ENCODE results near the gene SLC39A2. TPM values are rescaled to one million over a fixed set of nuclear protein-coding genes. Genes with fewer than 3 reads are reported as not detected.
A peak's percentile ranks its signal among the peaks of the same experiment; 100 is the strongest.
"Not testable (repeated sequence)": the region's sequence is repeated elsewhere in the genome, so short reads cannot be mapped to it uniquely, and the experiment has no call there.

The SLC39A2 gene, protein sequence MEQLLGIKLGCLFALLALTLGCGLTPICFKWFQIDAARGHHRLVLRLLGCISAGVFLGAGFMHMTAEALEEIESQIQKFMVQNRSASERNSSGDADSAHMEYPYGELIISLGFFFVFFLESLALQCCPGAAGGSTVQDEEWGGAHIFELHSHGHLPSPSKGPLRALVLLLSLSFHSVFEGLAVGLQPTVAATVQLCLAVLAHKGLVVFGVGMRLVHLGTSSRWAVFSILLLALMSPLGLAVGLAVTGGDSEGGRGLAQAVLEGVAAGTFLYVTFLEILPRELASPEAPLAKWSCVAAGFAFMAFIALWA
- total RNA-seq (not detected in 2 replicates), polyA plus RNA-seq (0.06 TPM in 1 of 2 replicates, not detected in the other), polyA minus RNA-seq (not detected in 2 replicates), Bru-seq, nascent RNA (percentile 16 among the genes with signal in this experiment), BruChase-seq, experiment 1, labeled RNA remaining after a 6-hour chase (percentile 16 among the genes with signal in this experiment), BruChase-seq, experiment 2, labeled RNA remaining after a 2-hour chase (percentile 16 among the genes with signal in this experiment)
- not detected in 2 replicates for polyA plus RNA-seq (2011; cell fraction: cytosol; rRNA removed)
- polyA plus RNA-seq (2011; cell fraction: nucleus; rRNA removed): 0.16 TPM in 1 of 2 replicates, not detected in the other
- not detected in 2 replicates for polyA plus RNA-seq (2012)
- not detected for polyA minus RNA-seq (2011; cell fraction: cytosol; rRNA and poly(A)+ RNA removed)
- polyA minus RNA-seq (2011; cell fraction: nucleus; rRNA and poly(A)+ RNA removed): not detected in 2 replicates
- long read RNA-seq: 0 reads

GRCh38 chr14:20998674-20999366, at the start of gene SLC39A2:
Gene SLC39A2, plus strand, starts transcription at chr14:20999293. Its CDS starts 154 bp downstream, at chr14:20999447.
- Histone ChIP-seq H3K27me3 (ENCODE audit: control insufficient read depth in 2 of 2, insufficient read depth in 2 of 2, low read length in 2 of 2) (no peaks in the 10 kb centered on the region), H3K79me2 (ENCODE audit: control insufficient read depth, insufficient read depth, low read length) (no peaks in the 10 kb centered on the region), H3K36me3 (ENCODE audit: control insufficient read depth in 2 of 2, extremely low read depth in 1 of 2, insufficient read depth in 2 of 2, low read length in 2 of 2) (peaks cover 14 to 17% of the 10 kb centered on the region in 2 experiments), H3K9ac (replicated peaks; ENCODE audit: extremely low read depth, insufficient read depth, low read length) (no peak within 1 kb of the TSS), H3K27ac (ENCODE audit: insufficient read depth, low read depth, low read length) (no peak within 1 kb of the TSS), H4K20me1 (replicated peaks; ENCODE audit: control insufficient read depth, extremely low read depth, insufficient read depth, low read length) (no peaks in the 10 kb centered on the region), H3K4me3 (replicated peaks in 1 of 3; ENCODE audit: insufficient read depth in 1 of 3, low read depth in 1 of 3, low read length in 3 of 3) (no peak within 1 kb of the TSS), H3K9me3 (replicated peaks; ENCODE audit: control insufficient read depth, insufficient read depth, low read length) (no peaks in the 10 kb centered on the region), H2AFZ (ENCODE audit: low read depth, low read length) (no peak within 1 kb of the TSS), H3K9me1 (replicated peaks; ENCODE audit: control insufficient read depth, extremely low read depth, insufficient read depth, low read length) (no peaks in the 10 kb centered on the region), H3K4me1 (ENCODE audit: control insufficient read depth, extremely low read depth, insufficient read depth, low read length) (no peaks in the 10 kb centered on the region), H3K4me2 (ENCODE audit: insufficient read depth, low read length) (no peak within 1 kb of the TSS)
- ChIA-PET POLR2A (no interaction called here), CTCF (interaction anchor here (1.0 to 3.4 kb wide), 5 partner anchors 16 to 141 kb away, joined by 3 to 23 read pairs (median 5); no protein-coding TSS in a partner anchor)
- FAIRE-seq (no peak), DNase-seq (ENCODE audit: low read depth, low spot score) (no peak)
- TF ChIP-seq, protein P1, sequence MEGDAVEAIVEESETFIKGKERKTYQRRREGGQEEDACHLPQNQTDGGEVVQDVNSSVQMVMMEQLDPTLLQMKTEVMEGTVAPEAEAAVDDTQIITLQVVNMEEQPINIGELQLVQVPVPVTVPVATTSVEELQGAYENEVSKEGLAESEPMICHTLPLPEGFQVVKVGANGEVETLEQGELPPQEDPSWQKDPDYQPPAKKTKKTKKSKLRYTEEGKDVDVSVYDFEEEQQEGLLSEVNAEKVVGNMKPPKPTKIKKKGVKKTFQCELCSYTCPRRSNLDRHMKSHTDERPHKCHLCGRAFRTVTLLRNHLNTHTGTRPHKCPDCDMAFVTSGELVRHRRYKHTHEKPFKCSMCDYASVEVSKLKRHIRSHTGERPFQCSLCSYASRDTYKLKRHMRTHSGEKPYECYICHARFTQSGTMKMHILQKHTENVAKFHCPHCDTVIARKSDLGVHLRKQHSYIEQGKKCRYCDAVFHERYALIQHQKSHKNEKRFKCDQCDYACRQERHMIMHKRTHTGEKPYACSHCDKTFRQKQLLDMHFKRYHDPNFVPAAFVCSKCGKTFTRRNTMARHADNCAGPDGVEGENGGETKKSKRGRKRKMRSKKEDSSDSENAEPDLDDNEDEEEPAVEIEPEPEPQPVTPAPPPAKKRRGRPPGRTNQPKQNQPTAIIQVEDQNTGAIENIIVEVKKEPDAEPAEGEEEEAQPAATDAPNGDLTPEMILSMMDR (IDR thresholded peaks at IDR 0.05; ENCODE audit: extremely low read depth in 1 of 2, insufficient read depth in 1 of 2, low read depth in 1 of 2, low read length in 2 of 2): no peak
- TF ChIP-seq POLR2AphosphoS5 (IDR thresholded peaks at IDR 0.05; ENCODE audit: insufficient read depth, low read depth, low read length) (no peak), JUN (IDR thresholded peaks at IDR 0.05; ENCODE audit: borderline replicate concordance, insufficient read depth, insufficient read length, low read depth) (no peak), FOS (IDR thresholded peaks at IDR 0.05; ENCODE audit: borderline replicate concordance, insufficient read depth, low read length) (no peak), GATA2 (IDR thresholded peaks at IDR 0.05; ENCODE audit: insufficient read depth, insufficient read length, low read depth, low read length) (no peak), POLR2A (IDR thresholded peaks at IDR 0.05; ENCODE audit: low read depth, low read length) (no peak), EZH2 (IDR thresholded peaks at IDR 0.05; ENCODE audit: borderline replicate concordance, low read depth, low read length, severe bottlenecking) (no peak), MYC (IDR thresholded peaks at IDR 0.05; ENCODE audit: low read depth, low read length) (no peak), MAX (IDR thresholded peaks at IDR 0.05; ENCODE audit: insufficient read depth, insufficient read length) (no peak)
- intact Hi-C loops (cut with micrococcal nuclease): no loop called here
- dilution Hi-C loops (cut with MboI; ENCODE audit: extremely low pct_ligation_motif_present, low sequenced_read_pairs): no loop called here
- BruUV-seq (replicated peaks): no TSS peak

DNA sequence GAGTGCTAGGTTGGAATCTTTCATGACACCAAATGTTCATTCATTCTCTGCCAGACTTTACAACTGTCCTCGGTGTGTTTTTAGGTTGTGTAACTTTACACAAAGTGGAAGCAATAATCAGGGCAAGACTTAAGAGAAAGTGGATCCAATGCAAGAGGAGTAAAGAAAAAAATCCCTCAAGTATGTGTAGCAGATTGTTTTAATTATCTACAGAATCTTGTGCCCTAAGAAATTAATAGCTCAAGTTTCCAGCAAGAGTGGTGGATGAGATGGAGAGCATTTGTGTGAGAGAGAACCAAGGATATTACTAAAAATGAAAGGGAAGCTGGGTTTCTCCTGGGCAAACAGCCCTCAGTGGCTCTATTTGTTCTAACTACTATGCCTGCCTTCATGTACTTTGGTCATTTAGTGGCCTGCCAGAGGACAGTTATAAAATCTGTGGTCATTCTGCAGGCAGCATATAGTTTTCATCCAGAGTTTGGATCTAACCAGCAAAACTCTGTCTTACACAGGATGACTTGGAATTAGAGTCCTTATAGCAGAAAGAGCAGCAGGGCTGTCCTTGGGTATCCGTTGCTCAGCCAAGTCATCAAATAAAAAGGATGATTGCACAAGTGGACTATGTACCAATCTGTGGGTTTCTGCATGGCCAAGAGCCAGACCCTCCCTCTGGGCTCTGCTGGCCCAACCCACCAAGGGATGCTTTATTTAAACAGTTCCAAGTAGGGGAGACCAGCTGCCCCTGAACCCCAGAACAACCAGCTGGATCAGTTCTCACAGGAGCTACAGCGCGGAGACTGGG, 44.2 kb upstream of the SLC39A2 start, which contains the start of gene RNASE2:
Gene RNASE2, plus strand, starts transcription at position 752 of the 802 bp plus-strand sequence. CDS start 285 bp downstream, outside the sequence.
- H3K4me1 ChIP-seq (ENCODE audit: control insufficient read depth, extremely low read depth, insufficient read depth, low read length); H3K27ac ChIP-seq (ENCODE audit: insufficient read depth, low read depth, low read length); H3K9me1 ChIP-seq (replicated peaks; ENCODE audit: control insufficient read depth, extremely low read depth, insufficient read depth, low read length); H3K79me2 ChIP-seq (ENCODE audit: control insufficient read depth, insufficient read depth, low read length); H2AFZ ChIP-seq (ENCODE audit: low read depth, low read length); H3K36me3 ChIP-seq (ENCODE audit: control insufficient read depth in 2 of 2, extremely low read depth in 1 of 2, insufficient read depth in 2 of 2, low read length in 2 of 2); BruUV-seq (replicated peaks); H4K20me1 ChIP-seq (replicated peaks; ENCODE audit: control insufficient read depth, extremely low read depth, insufficient read depth, low read length); POLR2A ChIA-PET; H3K9ac ChIP-seq (replicated peaks; ENCODE audit: extremely low read depth, insufficient read depth, low read length); H3K27me3 ChIP-seq (ENCODE audit: control insufficient read depth in 2 of 2, insufficient read depth in 2 of 2, low read length in 2 of 2); intact Hi-C loops (cut with micrococcal nuclease); DNase-seq (ENCODE audit: low read depth, low spot score); H3K9me3 ChIP-seq (replicated peaks; ENCODE audit: control insufficient read depth, insufficient read depth, low read length); H3K4me3 ChIP-seq (replicated peaks in 1 of 3; ENCODE audit: insufficient read depth in 1 of 3, low read depth in 1 of 3, low read length in 3 of 3); dilution Hi-C loops (cut with MboI; ENCODE audit: extremely low pct_ligation_motif_present, low sequenced_read_pairs); FAIRE-seq; H3K4me2 ChIP-seq (ENCODE audit: insufficient read depth, low read length): not testable (repeated sequence)
- CTCF ChIA-PET: interaction anchor here (0.8 to 1.1 kb wide), 2 partner anchors 17 to 50 kb away, joined by 3 to 5 read pairs; no protein-coding TSS in a partner anchor
